ENCODE measurements around the gene HBG1.

The HBG1 gene

GRCh38 chr11:5224538-5225479 is 24.8 kb downstream of the HBG1 start:
- DNase-seq: no peak

- DNase-seq: no peak
These were observed 26.0 kb downstream of the HBG1 start for GRCh38 chr11:5223686-5224085.

- no peak for DNase-seq
These were observed 26.5 kb downstream of the HBG1 start for GRCh38 chr11:5223146-5223545.

GRCh38 chr11:5210376-5210885 is 39.2 kb downstream of the HBG1 start:
- no peak for DNase-seq

- no peak for DNase-seq
These were observed 44.9 kb downstream of the HBG1 start for GRCh38 chr11:5204787-5205186.

GRCh38 chr11:5203366-5203765 is 46.3 kb downstream of the HBG1 start:
- DNase-seq: no peak

- no peak for DNase-seq
These were observed 49.1 kb downstream of the HBG1 start, which contains the start of gene OR51V1 for GRCh38 chr11:5200582-5200981. TSS of gene OR51V1 (minus strand) at chr11:5200682. CDS start at chr11:5200682, 0 bp downstream.

- DNase-seq: no peak
These were observed 51.4 kb downstream of the HBG1 start for GRCh38 chr11:5198285-5198684.

All from central memory CD4-positive, alpha-beta T cell (primary cell).